Keratinocyte (primary cell): ENCODE data around the gene C9orf50. TPM values are rescaled to one million over a fixed set of nuclear protein-coding genes. Genes with fewer than 3 reads are reported as not detected.

ENCODE experiments used
- DNase-seq: peaks from one replicate; pipeline ENCODE4 v3.0.0-alpha.2; 2011; ENCODE audit warnings: low read depth, missing footprints, low spot score
- FAIRE-seq: peaks from 2 replicates; lab custom pipeline; 2011; peaks lifted over from hg19 to GRCh38; lab: Jason Lieb, UNC
- H2AFZ ChIP-seq: 2 replicates; pipeline ENCODE4 v1.6.0; 2012; ENCODE audit warnings: low read length, control low read depth, inconsistent platforms; ENCODE audit not compliant: control insufficient read depth
- H3K27ac ChIP-seq: 2 replicates; pipeline ENCODE4 v1.5.1; 2011; ENCODE audit warnings: low read length; ENCODE audit not compliant: control insufficient read depth, insufficient read depth
- H3K27me3 ChIP-seq: 3 replicates; pipeline ENCODE4 v1.6.0; 2011; ENCODE audit warnings: low read length; ENCODE audit not compliant: control insufficient read depth, insufficient read depth; ENCODE audit errors: extremely low read depth
- H3K36me3 ChIP-seq, 2 experiments: 2 replicates in 1 of 2; 3 replicates in 1 of 2; pipeline ENCODE4 v1.5.1; 2011; ENCODE audit warnings: low read length in 2 of 2, mild to moderate bottlenecking in 1 of 2; ENCODE audit not compliant: control insufficient read depth in 2 of 2, insufficient read depth in 2 of 2; ENCODE audit errors: extremely low read depth in 1 of 2
- H3K4me1 ChIP-seq: 3 replicates; pipeline ENCODE4 v1.5.1; 2011; ENCODE audit warnings: low read length; ENCODE audit not compliant: control insufficient read depth, insufficient read depth; ENCODE audit errors: extremely low read depth
- H3K4me2 ChIP-seq: 3 replicates; pipeline ENCODE4 v1.6.0; 2011; ENCODE audit warnings: low read depth, low read length; ENCODE audit not compliant: control insufficient read depth, insufficient read depth; ENCODE audit errors: extremely low read depth
- H3K4me3 ChIP-seq, 3 experiments: fragments of 200-600 bp in 1 of 3; sonication (generic) in 1 of 3; 2 replicates in 2 of 3; 3 replicates in 1 of 3; pipeline ENCODE4 v1.5.1; 2011 to 2016; ENCODE audit warnings: low read length in 3 of 3, mild to moderate bottlenecking in 3 of 3, control low read depth in 2 of 3, inconsistent platforms in 1 of 3, low read depth in 1 of 3, mixed read lengths in 1 of 3, mixed run types in 1 of 3, moderate library complexity in 1 of 3; ENCODE audit not compliant: control insufficient read depth in 2 of 3, insufficient read depth in 2 of 3; ENCODE audit errors: extremely low read depth in 1 of 3
- H3K79me2 ChIP-seq: 2 replicates; pipeline ENCODE4 v1.6.0; 2012; ENCODE audit warnings: low read length; ENCODE audit not compliant: control insufficient read depth, insufficient read depth
- H3K9ac ChIP-seq: 3 replicates; pipeline ENCODE4 v1.6.0; 2011; ENCODE audit warnings: low read length; ENCODE audit not compliant: control insufficient read depth, insufficient read depth; ENCODE audit errors: extremely low read depth
- H3K9me1 ChIP-seq: 3 replicates; pipeline ENCODE4 v1.6.0; 2011; ENCODE audit warnings: low read length; ENCODE audit not compliant: control insufficient read depth, insufficient read depth; ENCODE audit errors: extremely low read depth
- H3K9me3 ChIP-seq: 2 replicates; pipeline ENCODE4 v1.5.1; 2012; ENCODE audit warnings: low read depth, low read length; ENCODE audit not compliant: control insufficient read depth
- H4K20me1 ChIP-seq: 3 replicates; pipeline ENCODE4 v1.6.0; 2011; ENCODE audit warnings: low read length; ENCODE audit not compliant: control insufficient read depth, insufficient read depth; ENCODE audit errors: extremely low read depth
- EZH2 ChIP-seq: IDR thresholded peaks from one replicate; pipeline ENCODE4 v1.6.1; 2012; ENCODE audit warnings: inconsistent platforms, mild to moderate bottlenecking, low read length, moderate library complexity
- dilution Hi-C: fragments of 300-500 bp; cut with MboI; formaldehyde crosslinking; loops from one replicate; pipeline ENCODE4 v1.7.0; 2020; ENCODE audit warnings: low sequenced_read_pairs; ENCODE audit not compliant: extremely low pct_ligation_motif_present
- polyA plus RNA-seq, 5 experiments: library from polyadenylated mRNA; depleted of rRNA in 3 of 5; stranded (reverse) in 3 of 5; stranded (forward) in 1 of 5; unstranded in 1 of 5; fragments of >200 nt; gene quantifications; 1 replicate in 1 of 5; 2 replicates in 3 of 5; 3 replicates in 1 of 5; pipeline versions ENCODE4 v1.2.1 to v1.2.3, GENCODE V29; 2011 to 2012; ENCODE audit warnings: missing spikeins in 2 of 5, low read depth in 1 of 5, low replicate concordance in 1 of 5
- TF ChIP-seq, protein P1 (sequence below), 3 experiments: IDR thresholded peaks in 1 of 3; conservative IDR thresholded peaks in 1 of 3; optimal IDR thresholded peaks in 1 of 3; 2 replicates in 2 of 3; 3 replicates in 1 of 3; pipeline versions ENCODE3 to v1.5.1; 2011; ENCODE audit warnings: low read length in 3 of 3, mild to moderate bottlenecking in 3 of 3, moderate library complexity in 2 of 3, control low read depth in 1 of 3, inconsistent platforms in 1 of 3; ENCODE audit not compliant: insufficient read depth in 2 of 3; ENCODE audit errors: extremely low read depth in 1 of 3

Gene C9orf50
- polyA plus RNA-seq, 1 donor (not counting 4 experiments of a cell fraction or from before 2014, with no cell fraction given): not detected

- Histone ChIP-seq H3K79me2 (peaks cover 72% of the 10 kb centered on the region), H3K27me3 (no peaks in the 10 kb centered on the region), H3K4me1 (peaks cover 30% of the 10 kb centered on the region), H4K20me1 (peaks cover 38% of the 10 kb centered on the region), H3K4me2 (no peak overlapping the region), H3K9me1 (peaks cover 5% of the 10 kb centered on the region), H3K9ac (no peak overlapping the region), H3K9me3 (no peaks in the 10 kb centered on the region), H2AFZ (no peak overlapping the region), H3K36me3 (peaks cover 47 to 56% of the 10 kb centered on the region in 2 experiments), H3K4me3 (no peak overlapping the region), H3K27ac (no peak overlapping the region)
- FAIRE-seq (no peak), DNase-seq (no peak)
- dilution Hi-C loops: loop anchor here (10.0 kb wide), 1 partner anchor 89 kb away; no protein-coding TSS in a partner anchor
- TF ChIP-seq, protein P1, sequence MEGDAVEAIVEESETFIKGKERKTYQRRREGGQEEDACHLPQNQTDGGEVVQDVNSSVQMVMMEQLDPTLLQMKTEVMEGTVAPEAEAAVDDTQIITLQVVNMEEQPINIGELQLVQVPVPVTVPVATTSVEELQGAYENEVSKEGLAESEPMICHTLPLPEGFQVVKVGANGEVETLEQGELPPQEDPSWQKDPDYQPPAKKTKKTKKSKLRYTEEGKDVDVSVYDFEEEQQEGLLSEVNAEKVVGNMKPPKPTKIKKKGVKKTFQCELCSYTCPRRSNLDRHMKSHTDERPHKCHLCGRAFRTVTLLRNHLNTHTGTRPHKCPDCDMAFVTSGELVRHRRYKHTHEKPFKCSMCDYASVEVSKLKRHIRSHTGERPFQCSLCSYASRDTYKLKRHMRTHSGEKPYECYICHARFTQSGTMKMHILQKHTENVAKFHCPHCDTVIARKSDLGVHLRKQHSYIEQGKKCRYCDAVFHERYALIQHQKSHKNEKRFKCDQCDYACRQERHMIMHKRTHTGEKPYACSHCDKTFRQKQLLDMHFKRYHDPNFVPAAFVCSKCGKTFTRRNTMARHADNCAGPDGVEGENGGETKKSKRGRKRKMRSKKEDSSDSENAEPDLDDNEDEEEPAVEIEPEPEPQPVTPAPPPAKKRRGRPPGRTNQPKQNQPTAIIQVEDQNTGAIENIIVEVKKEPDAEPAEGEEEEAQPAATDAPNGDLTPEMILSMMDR (optimal IDR thresholded peaks at IDR 0.05 in 1 of 3, IDR thresholded peaks at IDR 0.05 in 1 of 3, conservative IDR thresholded peaks at IDR 0.05 in 1 of 3; ENCODE audit: extremely low read depth in 1 of 3, insufficient read depth in 2 of 3, low read length in 3 of 3): no peak
- no peak for TF ChIP-seq EZH2
Observed at GRCh38 chr9:129635099-129636065, 14.5 kb upstream of the C9orf50 start.

DNA sequence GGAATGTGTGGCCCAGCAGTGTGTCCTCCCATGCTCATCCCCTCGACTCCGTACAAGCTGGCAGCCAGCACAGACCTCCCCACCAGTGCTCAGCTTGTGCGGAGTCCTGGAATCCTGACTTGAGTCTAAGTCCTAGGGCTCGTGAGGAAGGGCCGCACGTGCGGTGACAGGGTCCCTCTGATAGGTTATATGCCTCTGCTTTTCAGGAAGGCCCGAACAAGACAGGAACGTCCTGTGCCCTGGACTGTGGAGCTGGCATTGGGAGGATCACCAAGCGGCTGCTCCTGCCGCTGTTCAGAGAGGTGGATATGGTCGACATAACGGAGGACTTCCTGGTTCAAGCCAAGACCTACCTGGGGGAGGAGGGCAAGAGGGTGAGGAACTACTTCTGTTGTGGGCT is 12.9 kb upstream of the C9orf50 start:
- H3K79me2 ChIP-seq: peaks cover 74% of the 10 kb centered on the region
- FAIRE-seq (no peak), DNase-seq (no peak)
- no peak for TF ChIP-seq EZH2
- TF ChIP-seq, protein P1 (optimal IDR thresholded peaks at IDR 0.05 in 1 of 3, IDR thresholded peaks at IDR 0.05 in 1 of 3, conservative IDR thresholded peaks at IDR 0.05 in 1 of 3; ENCODE audit: extremely low read depth in 1 of 3, insufficient read depth in 2 of 3, low read length in 3 of 3): no peak
- peaks cover 36% of the 10 kb centered on the region for H4K20me1 ChIP-seq
- no peak overlapping the region for H3K9ac ChIP-seq
- no peak overlapping the region for H3K4me2 ChIP-seq
- peaks cover 21% of the 10 kb centered on the region for H3K4me1 ChIP-seq
- H3K9me3 ChIP-seq: no peaks in the 10 kb centered on the region
- no peak overlapping the region for H3K27ac ChIP-seq
- no peak overlapping the region for H2AFZ ChIP-seq
- no peaks in the 10 kb centered on the region for H3K27me3 ChIP-seq
- dilution Hi-C loops: loop anchor here (10.0 kb wide), 1 partner anchor 91 kb away; no protein-coding TSS in a partner anchor
- H3K9me1 ChIP-seq: peaks cover 6% of the 10 kb centered on the region
- peaks cover 41 to 46% of the 10 kb centered on the region in 2 experiments for H3K36me3 ChIP-seq
- no peak overlapping the region for H3K4me3 ChIP-seq
